Esophagus squamous epithelium (tissue), 5 donors: ENCODE measurements around the gene OBSCN. TPM values are rescaled to one million over a fixed set of nuclear protein-coding genes. Genes with fewer than 3 reads are reported as not detected.
A peak's percentile ranks its signal among the peaks of the same experiment; 100 is the strongest.

Experiments
- DNase-seq: peaks from one replicate; lab custom pipeline; 2025; lab: John Stamatoyannopoulos, UW
- H3K27ac ChIP-seq, 4 donors: fragments of 200-600 bp; sonication (generic); one replicate each; pipeline ENCODE4 v1.5.1; 2016 to 2019; ENCODE audit warnings: mild to moderate bottlenecking in 1 of 4
- H3K27me3 ChIP-seq, 4 donors: fragments of 200-600 bp; sonication (generic); 1 replicate in 3 of 4; 2 replicates in 1 of 4; pipeline versions ENCODE4 v1.5.1 to v1.6.0; 2017 to 2021; ENCODE audit warnings: antibody characterized with exemption in 1 of 4
- H3K36me3 ChIP-seq, 3 donors: fragments of 200-600 bp; sonication (generic); one replicate each; pipeline ENCODE4 v1.5.1; 2016 to 2019
- H3K4me1 ChIP-seq, 3 donors: fragments of 200-600 bp; sonication (generic); one replicate each; pipeline ENCODE4 v1.5.1; 2017 to 2019
- H3K4me3 ChIP-seq, 4 donors: fragments of 200-600 bp; sonication (generic); 1 replicate in 3 of 4; 2 replicates in 1 of 4; pipeline ENCODE4 v1.5.1; 2016 to 2019; ENCODE audit warnings: mild to moderate bottlenecking in 2 of 4, moderate library complexity in 1 of 4
- H3K9me3 ChIP-seq, 3 donors: fragments of 200-600 bp; sonication (generic); one replicate each; pipeline ENCODE4 v1.5.1; 2016 to 2019
- CTCF ChIP-seq, 6 experiments: fragments of 450-650 bp in 4 of 6; fragments of 200-600 bp in 2 of 6; sonication (generic) in 2 of 6; IDR thresholded peaks; one replicate each; pipeline ENCODE4 v1.5.1; 2016 to 2019; ENCODE audit warnings: antibody characterized with exemption in 6 of 6, mild to moderate bottlenecking in 4 of 6, moderate library complexity in 4 of 6
- POLR2A ChIP-seq, 4 donors: fragments of 450-650 bp; IDR thresholded peaks; one replicate each; pipeline ENCODE4 v1.6.1; 2017; ENCODE audit warnings: antibody characterized with exemption in 4 of 4, mild to moderate bottlenecking in 4 of 4, moderate library complexity in 3 of 4
- WGBS, 2 donors: methylation state at CpG; one replicate each; pipeline ENCODE4 v1.1.5; 2018; 5-methylcytosine and 5-hydroxymethylcytosine counted together
- intact Hi-C: fragments of 100-400 bp; cut with DNase I; formaldehyde crosslinking; loops from one replicate; pipeline ENCODE4 v1.15.0; 2022
- total RNA-seq, 4 donors: library from RNA; depleted of rRNA; stranded (reverse); fragments of >200 nt; gene quantifications; one replicate each; pipeline ENCODE4 v1.1.0, GENCODE V29; 2016
- donor health status: DM: yes; HTN: yes; CAD: no.

Gene OBSCN
- total RNA-seq, 4 donors from 2014 or later, result 4.0 to 53.2 (median 13.8) TPM

- Histone ChIP-seq H3K9me3 (no peaks in the 10 kb centered on the region), H3K27ac (no peak overlapping the region), H3K36me3 (no peaks in the 10 kb centered on the region), H3K27me3 (peaks cover 0 to 3% (median 0%) of the 10 kb centered on the region in 4 donors), H3K4me1 (peaks cover 3 to 32% (median 9%) of the 10 kb centered on the region in 3 donors), H3K4me3 (no peak overlapping the region)
- WGBS, 2 donors, result 50 to 80% methylated on average over 1 of the region's 4 CpGs
- no peak for DNase-seq
- intact Hi-C loops, result no loop called here
- TF ChIP-seq POLR2A (IDR thresholded peaks at IDR 0.05) (no peak), CTCF (IDR thresholded peaks at IDR 0.05) (no peak)
Measured at GRCh38 chr1:228371741-228372182, 163.9 kb downstream of the OBSCN start.

- no peaks in the 10 kb centered on the region for H3K27me3 ChIP-seq
- intact Hi-C loops, result no loop called here
- no peak for TF ChIP-seq POLR2A (IDR thresholded peaks at IDR 0.05)
- no peak for TF ChIP-seq CTCF (IDR thresholded peaks at IDR 0.05)
- DNase-seq, result no peak
- 48 to 55% methylated on average over 11 to 15 of the region's 34 CpGs for WGBS, 2 donors
- no peak overlapping the region for H3K4me3 ChIP-seq
- H3K27ac ChIP-seq, result no peak overlapping the region
- H3K4me1 ChIP-seq, result peaks cover 3 to 32% (median 9%) of the 10 kb centered on the region in 3 donors
- H3K36me3 ChIP-seq, result no peaks in the 10 kb centered on the region
- no peaks in the 10 kb centered on the region for H3K9me3 ChIP-seq
Measured at GRCh38 chr1:228372183-228373003, 164.5 kb downstream of the OBSCN start.

- no peak overlapping the region for H3K27ac ChIP-seq
Measured at GRCh38 chr1:228373004-228373680, 165.3 kb downstream of the OBSCN start.

GRCh38 chr1:228373681-228374571 lies 166.1 kb downstream of the OBSCN start:
- no peak overlapping the region for H3K4me3 ChIP-seq
- no peak for TF ChIP-seq POLR2A (IDR thresholded peaks at IDR 0.05)
- no peak for TF ChIP-seq CTCF (IDR thresholded peaks at IDR 0.05)
- no peaks in the 10 kb centered on the region for H3K9me3 ChIP-seq
- H3K4me1 ChIP-seq, result peaks cover 9 to 48% (median 14%) of the 10 kb centered on the region in 3 donors
- DNase-seq, result no peak
- WGBS, 2 donors, result 77 to 83% methylated on average over 2 to 9 of the region's 14 CpGs
- intact Hi-C loops, result no loop called here
- no peaks in the 10 kb centered on the region for H3K36me3 ChIP-seq
- H3K27me3 ChIP-seq, result peaks cover 0 to 4% (median 0%) of the 10 kb centered on the region in 4 donors
- H3K27ac ChIP-seq, result peak overlapping the region in 3 of 4 donors; percentile 59 to 89 (median 65)

More at GRCh38 chr1:228373004-228373680, 165.3 kb downstream of the OBSCN start:
- no peaks in the 10 kb centered on the region for H3K27me3 ChIP-seq
- no peak for DNase-seq
- H3K36me3 ChIP-seq, result no peaks in the 10 kb centered on the region
- H3K9me3 ChIP-seq, result no peaks in the 10 kb centered on the region
- intact Hi-C loops, result no loop called here
- H3K4me3 ChIP-seq, result no peak overlapping the region
- peaks cover 6 to 40% (median 13%) of the 10 kb centered on the region in 3 donors for H3K4me1 ChIP-seq
- WGBS, 2 donors, result 40 to 58% methylated on average over 5 to 11 of the region's 12 CpGs
- no peak for TF ChIP-seq POLR2A (IDR thresholded peaks at IDR 0.05)
- no peak for TF ChIP-seq CTCF (IDR thresholded peaks at IDR 0.05)
